Measurements from ENCODE around the gene SORBS2.

The SORBS2 gene

DNA sequence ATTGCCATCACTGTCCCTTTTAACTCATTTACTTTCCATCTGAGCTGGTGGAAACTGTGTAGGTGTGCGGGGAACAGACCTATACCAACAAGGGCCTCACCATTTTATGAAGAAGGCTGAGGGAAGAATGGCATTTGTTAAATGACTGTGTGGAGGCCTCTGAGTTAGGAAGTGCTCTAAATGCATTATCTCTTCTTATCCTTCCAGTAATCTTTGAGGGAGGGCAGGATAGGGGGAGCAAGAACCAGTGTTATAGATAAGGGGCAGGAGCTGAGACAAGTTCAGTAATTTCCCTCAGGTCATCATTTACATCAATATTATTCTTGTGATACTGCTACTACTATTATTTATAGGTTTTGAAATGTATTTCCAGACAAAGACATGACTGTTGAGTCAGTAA is 154.3 kb downstream of the SORBS2 start:
- TF ChIP-seq CTCF (IDR thresholded peaks at IDR 0.05; ENCODE audit: poor library complexity, severe bottlenecking), result no peak
- Histone ChIP-seq H3K4me1 (ENCODE audit: insufficient read depth, poor library complexity, severe bottlenecking) (no peaks in the 10 kb centered on the region), H3K27ac (ENCODE audit: poor library complexity, severe bottlenecking) (no peak overlapping the region)

DNA sequence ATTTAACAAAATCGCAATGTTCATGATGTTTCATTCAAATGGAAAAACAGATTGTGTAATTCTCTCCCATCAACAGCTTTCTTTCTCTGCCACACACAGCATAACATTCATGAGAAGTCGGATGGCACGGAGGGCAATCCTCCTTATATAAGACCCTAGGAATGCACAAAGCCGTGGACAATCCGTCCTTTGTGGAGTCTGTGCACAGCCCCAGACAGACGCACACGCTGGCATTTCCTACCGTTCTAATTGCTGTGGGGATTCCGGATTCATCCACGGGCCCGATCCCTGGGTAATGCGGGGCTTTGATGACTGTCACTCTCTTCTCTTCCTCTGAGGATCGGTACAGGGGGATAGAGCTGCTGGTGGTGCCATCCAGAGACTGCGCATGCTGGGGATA is 154.8 kb downstream of the SORBS2 start:
- TF ChIP-seq CTCF (IDR thresholded peaks at IDR 0.05; ENCODE audit: poor library complexity, severe bottlenecking), result no peak
- no peak overlapping the region for H3K27ac ChIP-seq (ENCODE audit: poor library complexity, severe bottlenecking)

More for the DNA sequence above, 154.3 kb downstream of the SORBS2 start:
- no peak overlapping the region for H3K4me3 ChIP-seq (ENCODE audit: severe bottlenecking)
- DNase-seq (ENCODE audit: low spot score) (no peak), ATAC-seq (ENCODE audit: low read depth) (no peak)
- no peaks in the 10 kb centered on the region for H3K9me3 ChIP-seq (ENCODE audit: severe bottlenecking)
- no peaks in the 10 kb centered on the region for H3K36me3 ChIP-seq (ENCODE audit: low read depth)
- no peaks in the 10 kb centered on the region for H3K27me3 ChIP-seq (ENCODE audit: insufficient read depth, poor library complexity, severe bottlenecking)

GRCh38 chr4:185656467-185656931 is 155.5 kb downstream of the SORBS2 start:
- TF ChIP-seq CTCF (IDR thresholded peaks at IDR 0.05; ENCODE audit: poor library complexity, severe bottlenecking), result peak; percentile 23
- Histone ChIP-seq H3K36me3 (ENCODE audit: low read depth) (no peaks in the 10 kb centered on the region), H3K4me1 (ENCODE audit: insufficient read depth, poor library complexity, severe bottlenecking) (no peaks in the 10 kb centered on the region), H3K27me3 (ENCODE audit: insufficient read depth, poor library complexity, severe bottlenecking) (no peaks in the 10 kb centered on the region), H3K27ac (ENCODE audit: poor library complexity, severe bottlenecking) (no peak overlapping the region), H3K4me3 (ENCODE audit: severe bottlenecking) (no peak overlapping the region), H3K9me3 (ENCODE audit: severe bottlenecking) (no peaks in the 10 kb centered on the region)
- no peak for DNase-seq (ENCODE audit: low spot score)
- peak; percentile 68; the same call in 1 of the 3 replicates for ATAC-seq (ENCODE audit: low read depth)

More for the DNA sequence above, 154.8 kb downstream of the SORBS2 start:
- no peak for DNase-seq (ENCODE audit: low spot score)
- no peaks in the 10 kb centered on the region for H3K36me3 ChIP-seq (ENCODE audit: low read depth)
- H3K27me3 ChIP-seq (ENCODE audit: insufficient read depth, poor library complexity, severe bottlenecking), result no peaks in the 10 kb centered on the region
- no peaks in the 10 kb centered on the region for H3K4me1 ChIP-seq (ENCODE audit: insufficient read depth, poor library complexity, severe bottlenecking)
- no peak overlapping the region for H3K4me3 ChIP-seq (ENCODE audit: severe bottlenecking)
- ATAC-seq (ENCODE audit: low read depth), result no peak
- no peaks in the 10 kb centered on the region for H3K9me3 ChIP-seq (ENCODE audit: severe bottlenecking)

DNA sequence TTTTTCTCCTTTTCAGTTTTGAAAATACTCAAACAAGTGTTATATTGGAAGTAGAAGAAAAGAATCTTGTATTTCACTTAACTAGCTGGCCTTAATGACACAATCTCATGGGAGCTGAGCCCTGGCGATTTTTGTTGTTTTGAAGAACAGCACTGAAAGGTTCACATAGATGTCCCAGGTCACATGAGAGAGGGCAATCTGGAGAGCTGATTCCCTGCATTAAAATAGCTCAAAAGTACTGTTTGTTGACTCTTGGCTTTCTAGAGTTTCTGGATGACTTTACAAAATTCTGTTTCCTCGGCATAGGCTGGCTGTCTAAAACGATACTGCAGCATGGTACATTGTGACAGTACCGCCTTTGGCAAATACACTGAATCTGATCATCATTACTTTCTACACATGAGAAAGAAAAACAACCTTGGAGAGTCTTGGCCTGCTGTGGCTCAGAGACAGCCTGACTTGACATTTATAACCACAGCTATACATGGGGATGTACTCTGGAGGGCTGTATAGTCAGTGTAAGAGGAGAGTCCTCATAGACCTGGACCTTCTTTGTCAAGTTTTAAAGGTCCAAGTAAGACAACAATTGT is 156.9 kb downstream of the SORBS2 start:
- no peak overlapping the region for H3K27ac ChIP-seq (ENCODE audit: poor library complexity, severe bottlenecking)
- TF ChIP-seq CTCF (IDR thresholded peaks at IDR 0.05; ENCODE audit: poor library complexity, severe bottlenecking), result no peak
- ATAC-seq (ENCODE audit: low read depth) (no peak), DNase-seq (ENCODE audit: low spot score) (no peak)
- H3K9me3 ChIP-seq (ENCODE audit: severe bottlenecking), result no peaks in the 10 kb centered on the region
- H3K27me3 ChIP-seq (ENCODE audit: insufficient read depth, poor library complexity, severe bottlenecking), result no peaks in the 10 kb centered on the region
- no peaks in the 10 kb centered on the region for H3K4me1 ChIP-seq (ENCODE audit: insufficient read depth, poor library complexity, severe bottlenecking)
- H3K4me3 ChIP-seq (ENCODE audit: severe bottlenecking), result no peak overlapping the region
- H3K36me3 ChIP-seq (ENCODE audit: low read depth), result no peaks in the 10 kb centered on the region

DNA sequence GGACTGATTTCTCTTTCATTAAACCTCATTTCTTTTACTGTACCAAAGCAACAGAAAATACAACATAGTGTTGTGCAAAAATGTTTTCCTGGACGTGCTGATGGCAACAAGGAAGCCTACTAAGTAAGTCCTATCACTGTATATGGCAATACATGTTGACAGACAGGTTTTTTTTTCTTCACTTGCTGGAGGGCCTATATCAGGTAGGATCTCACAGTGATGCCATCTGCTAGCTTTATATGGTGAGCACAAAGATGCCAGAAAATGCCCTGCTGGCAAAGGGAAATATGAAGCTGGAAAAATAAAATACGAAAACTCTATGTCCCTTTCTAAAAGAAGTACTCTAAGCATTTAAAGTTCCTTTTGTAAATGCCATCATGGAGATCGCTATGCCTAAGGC is 157.7 kb downstream of the SORBS2 start:
- Histone ChIP-seq H3K9me3 (ENCODE audit: severe bottlenecking) (no peaks in the 10 kb centered on the region), H3K36me3 (ENCODE audit: low read depth) (no peaks in the 10 kb centered on the region), H3K27me3 (ENCODE audit: insufficient read depth, poor library complexity, severe bottlenecking) (no peaks in the 10 kb centered on the region), H3K27ac (ENCODE audit: poor library complexity, severe bottlenecking) (no peak overlapping the region), H3K4me1 (ENCODE audit: insufficient read depth, poor library complexity, severe bottlenecking) (no peaks in the 10 kb centered on the region), H3K4me3 (ENCODE audit: severe bottlenecking) (no peak overlapping the region)
- DNase-seq (ENCODE audit: low spot score) (no peak), ATAC-seq (ENCODE audit: low read depth) (no peak)
- no peak for TF ChIP-seq CTCF (IDR thresholded peaks at IDR 0.05; ENCODE audit: poor library complexity, severe bottlenecking)

All from RWPE2 (cell line).